Measurements from ENCODE around the gene TBCK.

DNA sequence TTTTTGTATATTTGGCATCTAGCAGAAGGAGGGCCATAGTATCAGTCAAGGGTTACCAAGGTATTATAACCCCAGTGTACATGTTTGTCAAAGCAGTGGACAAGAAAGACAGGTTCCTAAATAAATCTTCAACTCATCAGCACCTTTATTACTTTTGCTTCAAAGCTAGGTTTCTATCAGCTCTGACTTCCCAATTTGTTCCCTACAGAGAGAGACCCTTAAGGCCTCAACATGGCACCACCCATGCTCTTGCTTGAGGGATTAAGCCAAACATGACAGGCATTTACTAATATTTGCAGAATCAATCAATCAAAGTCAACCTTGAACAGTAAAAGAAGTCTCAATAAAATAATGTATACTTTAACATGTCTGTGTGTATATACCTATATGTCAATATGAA lies 9.4 kb downstream of the TBCK start:
- no peak for TF ChIP-seq EZH2 (IDR thresholded peaks at IDR 0.05; ENCODE audit: low read length)
- TF ChIP-seq, protein P1, sequence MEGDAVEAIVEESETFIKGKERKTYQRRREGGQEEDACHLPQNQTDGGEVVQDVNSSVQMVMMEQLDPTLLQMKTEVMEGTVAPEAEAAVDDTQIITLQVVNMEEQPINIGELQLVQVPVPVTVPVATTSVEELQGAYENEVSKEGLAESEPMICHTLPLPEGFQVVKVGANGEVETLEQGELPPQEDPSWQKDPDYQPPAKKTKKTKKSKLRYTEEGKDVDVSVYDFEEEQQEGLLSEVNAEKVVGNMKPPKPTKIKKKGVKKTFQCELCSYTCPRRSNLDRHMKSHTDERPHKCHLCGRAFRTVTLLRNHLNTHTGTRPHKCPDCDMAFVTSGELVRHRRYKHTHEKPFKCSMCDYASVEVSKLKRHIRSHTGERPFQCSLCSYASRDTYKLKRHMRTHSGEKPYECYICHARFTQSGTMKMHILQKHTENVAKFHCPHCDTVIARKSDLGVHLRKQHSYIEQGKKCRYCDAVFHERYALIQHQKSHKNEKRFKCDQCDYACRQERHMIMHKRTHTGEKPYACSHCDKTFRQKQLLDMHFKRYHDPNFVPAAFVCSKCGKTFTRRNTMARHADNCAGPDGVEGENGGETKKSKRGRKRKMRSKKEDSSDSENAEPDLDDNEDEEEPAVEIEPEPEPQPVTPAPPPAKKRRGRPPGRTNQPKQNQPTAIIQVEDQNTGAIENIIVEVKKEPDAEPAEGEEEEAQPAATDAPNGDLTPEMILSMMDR (optimal IDR thresholded peaks at IDR 0.05 in 1 of 3, IDR thresholded peaks at IDR 0.05 in 1 of 3, conservative IDR thresholded peaks at IDR 0.05 in 1 of 3; ENCODE audit: extremely low read depth in 1 of 3, insufficient read depth in 2 of 3, low read length in 3 of 3) = no peak
